NB4 (cell line): ENCODE data around the gene PVALB.

Experiments
- DNase-seq: peaks from one replicate; pipeline ENCODE4 v3.0.0; 2010; ENCODE audit warnings: low read depth
- H3K4me3 ChIP-seq: one replicate; pipeline ENCODE4 v1.5.1; 2011; ENCODE audit warnings: mild to moderate bottlenecking, low read depth, low read length, moderate library complexity
- CTCF ChIP-seq: IDR thresholded peaks from one replicate; pipeline ENCODE4 v1.5.1; 2012; ENCODE audit warnings: low read depth, low read length
- MAX ChIP-seq: IDR thresholded peaks from 2 replicates; pipeline ENCODE4 v1.6.1; 2011; ENCODE audit warnings: low read depth, low read length
- MYC ChIP-seq: IDR thresholded peaks from 2 replicates; pipeline ENCODE4 v1.6.1; 2011; ENCODE audit warnings: low read depth, low read length
- POLR2A ChIP-seq: IDR thresholded peaks from 2 replicates; pipeline ENCODE4 v1.6.1; 2011; ENCODE audit warnings: mild to moderate bottlenecking; ENCODE audit not compliant: insufficient read length; ENCODE audit errors: extremely low read depth

Gene PVALB

GRCh38 chr22:36759481-36760159 lies 57.2 kb downstream of the PVALB start:
- DNase-seq: no peak
- no peak overlapping the region for H3K4me3 ChIP-seq
- TF ChIP-seq POLR2A (no peak), CTCF (no peak), MAX (no peak), MYC (no peak)

GRCh38 chr22:36758792-36759271 lies 58.0 kb downstream of the PVALB start:
- no peak overlapping the region for H3K4me3 ChIP-seq
- TF ChIP-seq MAX (no peak), CTCF (no peak), POLR2A (no peak), MYC (no peak)
- no peak for DNase-seq

GRCh38 chr22:36757668-36758211 lies 59.1 kb downstream of the PVALB start:
- TF ChIP-seq MYC (no peak), CTCF (peak; percentile 77)
- no peak overlapping the region for H3K4me3 ChIP-seq
- DNase-seq: peak; percentile 76

- H3K4me3 ChIP-seq: no peak overlapping the region
- no peak for DNase-seq
- TF ChIP-seq CTCF (no peak), POLR2A (no peak), MYC (no peak), MAX (no peak)
Measured at GRCh38 chr22:36756746-36757655, 59.8 kb downstream of the PVALB start.

GRCh38 chr22:36756031-36756430 lies 60.8 kb downstream of the PVALB start:
- no peak for DNase-seq
- TF ChIP-seq MAX (no peak), CTCF (no peak), POLR2A (no peak), MYC (no peak)
- no peak overlapping the region for H3K4me3 ChIP-seq
